GM23338 (cell line): ENCODE results near the gene RELL1.

Source experiments
- CREB1 ChIP-seq: fragments of 250-450 bp; sonication (Bioruptor Pico); IDR thresholded peaks from 2 replicates; pipeline ENCODE4 v1.5.0; 2020; ENCODE audit warnings: low read depth, mild to moderate bottlenecking, moderate library complexity
- EZH2 ChIP-seq: fragments of 200-600 bp; sonication (generic); IDR thresholded peaks from one replicate; pipeline ENCODE4 v1.8.0; 2017; ENCODE audit warnings: antibody characterized with exemption, mild to moderate bottlenecking, low read depth; ENCODE audit not compliant: unreplicated experiment
- EZH2phosphoT487 ChIP-seq: fragments of 200-600 bp; sonication (generic); IDR thresholded peaks from one replicate; pipeline ENCODE4 v1.8.1; 2018; ENCODE audit warnings: antibody characterized with exemption; ENCODE audit not compliant: unreplicated experiment
- JUNB ChIP-seq: IDR thresholded peaks from one replicate; pipeline ENCODE4 v1.6.1; 2016; ENCODE audit warnings: antibody characterized with exemption; ENCODE audit not compliant: unreplicated experiment
- POLR2AphosphoS5 ChIP-seq: IDR thresholded peaks from 2 replicates; pipeline ENCODE4 v1.6.1; 2016; ENCODE audit warnings: antibody characterized with exemption, low read depth
- STAT1 ChIP-seq: IDR thresholded peaks from one replicate; pipeline ENCODE4 v1.6.1; 2016; ENCODE audit warnings: antibody characterized with exemption; ENCODE audit not compliant: unreplicated experiment
- ZNF114 ChIP-seq: fragments of 250-450 bp; sonication (Bioruptor Pico); IDR thresholded peaks from 2 replicates; pipeline ENCODE4 v1.5.0; 2020; ENCODE audit warnings: mild to moderate bottlenecking, moderate library complexity
- TF ChIP-seq, protein P1 (sequence below), 2 experiments: fragments of 200-600 bp in 1 of 2; sonication (generic) in 1 of 2; conservative IDR thresholded peaks; 2 replicates each; pipeline versions ENCODE4 v1.5.1 to v1.6.1; 2016 to 2017; ENCODE audit warnings: antibody characterized with exemption in 2 of 2, low read depth in 2 of 2, mild to moderate bottlenecking in 2 of 2, moderate library complexity in 1 of 2
- TF ChIP-seq, protein P2 (sequence below): IDR thresholded peaks from one replicate; pipeline ENCODE4 v1.6.1; 2018; ENCODE audit warnings: antibody characterized with exemption; ENCODE audit not compliant: unreplicated experiment
- TF ChIP-seq, protein P3 (sequence below): IDR thresholded peaks from 2 replicates; pipeline ENCODE4 v1.6.1; 2016; ENCODE audit warnings: antibody characterized with exemption
- TF ChIP-seq, protein P4 (sequence below): fragments of 250-450 bp; sonication (Bioruptor Pico); IDR thresholded peaks from 2 replicates; pipeline ENCODE4 v1.5.0; 2020; ENCODE audit warnings: mild to moderate bottlenecking, moderate library complexity

DNA sequence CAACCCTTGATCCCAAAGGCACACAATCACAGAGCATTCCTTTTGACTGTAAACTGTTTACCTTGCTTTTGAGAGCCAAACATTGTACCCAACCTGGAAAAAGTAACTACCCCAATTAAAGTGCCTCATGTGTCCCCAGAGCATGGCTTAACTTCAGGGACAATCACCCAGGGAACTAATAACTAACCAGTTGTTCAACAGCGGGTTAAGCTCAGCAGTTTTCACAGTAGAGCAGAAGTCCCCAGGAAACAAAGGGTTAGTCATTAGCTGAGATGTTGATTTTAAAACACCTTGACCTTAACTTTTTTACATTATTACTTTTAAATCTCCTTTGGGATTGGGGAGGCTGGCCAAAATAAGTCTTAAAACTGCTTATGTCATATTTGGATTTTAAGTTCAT lies 94.8 kb downstream of the RELL1 start:
- TF ChIP-seq EZH2 (no peak), JUNB (no peak), POLR2AphosphoS5 (no peak), ZNF114 (no peak), EZH2phosphoT487 (no peak), CREB1 (CRISPR knock-in tag) (no peak), STAT1 (no peak)
- TF ChIP-seq, protein P1, sequence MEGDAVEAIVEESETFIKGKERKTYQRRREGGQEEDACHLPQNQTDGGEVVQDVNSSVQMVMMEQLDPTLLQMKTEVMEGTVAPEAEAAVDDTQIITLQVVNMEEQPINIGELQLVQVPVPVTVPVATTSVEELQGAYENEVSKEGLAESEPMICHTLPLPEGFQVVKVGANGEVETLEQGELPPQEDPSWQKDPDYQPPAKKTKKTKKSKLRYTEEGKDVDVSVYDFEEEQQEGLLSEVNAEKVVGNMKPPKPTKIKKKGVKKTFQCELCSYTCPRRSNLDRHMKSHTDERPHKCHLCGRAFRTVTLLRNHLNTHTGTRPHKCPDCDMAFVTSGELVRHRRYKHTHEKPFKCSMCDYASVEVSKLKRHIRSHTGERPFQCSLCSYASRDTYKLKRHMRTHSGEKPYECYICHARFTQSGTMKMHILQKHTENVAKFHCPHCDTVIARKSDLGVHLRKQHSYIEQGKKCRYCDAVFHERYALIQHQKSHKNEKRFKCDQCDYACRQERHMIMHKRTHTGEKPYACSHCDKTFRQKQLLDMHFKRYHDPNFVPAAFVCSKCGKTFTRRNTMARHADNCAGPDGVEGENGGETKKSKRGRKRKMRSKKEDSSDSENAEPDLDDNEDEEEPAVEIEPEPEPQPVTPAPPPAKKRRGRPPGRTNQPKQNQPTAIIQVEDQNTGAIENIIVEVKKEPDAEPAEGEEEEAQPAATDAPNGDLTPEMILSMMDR (conservative IDR thresholded peaks at IDR 0.05; ENCODE audit: low read depth in 2 of 2): no peak
- TF ChIP-seq, protein P2, sequence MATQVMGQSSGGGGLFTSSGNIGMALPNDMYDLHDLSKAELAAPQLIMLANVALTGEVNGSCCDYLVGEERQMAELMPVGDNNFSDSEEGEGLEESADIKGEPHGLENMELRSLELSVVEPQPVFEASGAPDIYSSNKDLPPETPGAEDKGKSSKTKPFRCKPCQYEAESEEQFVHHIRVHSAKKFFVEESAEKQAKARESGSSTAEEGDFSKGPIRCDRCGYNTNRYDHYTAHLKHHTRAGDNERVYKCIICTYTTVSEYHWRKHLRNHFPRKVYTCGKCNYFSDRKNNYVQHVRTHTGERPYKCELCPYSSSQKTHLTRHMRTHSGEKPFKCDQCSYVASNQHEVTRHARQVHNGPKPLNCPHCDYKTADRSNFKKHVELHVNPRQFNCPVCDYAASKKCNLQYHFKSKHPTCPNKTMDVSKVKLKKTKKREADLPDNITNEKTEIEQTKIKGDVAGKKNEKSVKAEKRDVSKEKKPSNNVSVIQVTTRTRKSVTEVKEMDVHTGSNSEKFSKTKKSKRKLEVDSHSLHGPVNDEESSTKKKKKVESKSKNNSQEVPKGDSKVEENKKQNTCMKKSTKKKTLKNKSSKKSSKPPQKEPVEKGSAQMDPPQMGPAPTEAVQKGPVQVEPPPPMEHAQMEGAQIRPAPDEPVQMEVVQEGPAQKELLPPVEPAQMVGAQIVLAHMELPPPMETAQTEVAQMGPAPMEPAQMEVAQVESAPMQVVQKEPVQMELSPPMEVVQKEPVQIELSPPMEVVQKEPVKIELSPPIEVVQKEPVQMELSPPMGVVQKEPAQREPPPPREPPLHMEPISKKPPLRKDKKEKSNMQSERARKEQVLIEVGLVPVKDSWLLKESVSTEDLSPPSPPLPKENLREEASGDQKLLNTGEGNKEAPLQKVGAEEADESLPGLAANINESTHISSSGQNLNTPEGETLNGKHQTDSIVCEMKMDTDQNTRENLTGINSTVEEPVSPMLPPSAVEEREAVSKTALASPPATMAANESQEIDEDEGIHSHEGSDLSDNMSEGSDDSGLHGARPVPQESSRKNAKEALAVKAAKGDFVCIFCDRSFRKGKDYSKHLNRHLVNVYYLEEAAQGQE: no peak
- TF ChIP-seq, protein P3, sequence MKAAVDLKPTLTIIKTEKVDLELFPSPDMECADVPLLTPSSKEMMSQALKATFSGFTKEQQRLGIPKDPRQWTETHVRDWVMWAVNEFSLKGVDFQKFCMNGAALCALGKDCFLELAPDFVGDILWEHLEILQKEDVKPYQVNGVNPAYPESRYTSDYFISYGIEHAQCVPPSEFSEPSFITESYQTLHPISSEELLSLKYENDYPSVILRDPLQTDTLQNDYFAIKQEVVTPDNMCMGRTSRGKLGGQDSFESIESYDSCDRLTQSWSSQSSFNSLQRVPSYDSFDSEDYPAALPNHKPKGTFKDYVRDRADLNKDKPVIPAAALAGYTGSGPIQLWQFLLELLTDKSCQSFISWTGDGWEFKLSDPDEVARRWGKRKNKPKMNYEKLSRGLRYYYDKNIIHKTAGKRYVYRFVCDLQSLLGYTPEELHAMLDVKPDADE: no peak
- TF ChIP-seq, protein P4, sequence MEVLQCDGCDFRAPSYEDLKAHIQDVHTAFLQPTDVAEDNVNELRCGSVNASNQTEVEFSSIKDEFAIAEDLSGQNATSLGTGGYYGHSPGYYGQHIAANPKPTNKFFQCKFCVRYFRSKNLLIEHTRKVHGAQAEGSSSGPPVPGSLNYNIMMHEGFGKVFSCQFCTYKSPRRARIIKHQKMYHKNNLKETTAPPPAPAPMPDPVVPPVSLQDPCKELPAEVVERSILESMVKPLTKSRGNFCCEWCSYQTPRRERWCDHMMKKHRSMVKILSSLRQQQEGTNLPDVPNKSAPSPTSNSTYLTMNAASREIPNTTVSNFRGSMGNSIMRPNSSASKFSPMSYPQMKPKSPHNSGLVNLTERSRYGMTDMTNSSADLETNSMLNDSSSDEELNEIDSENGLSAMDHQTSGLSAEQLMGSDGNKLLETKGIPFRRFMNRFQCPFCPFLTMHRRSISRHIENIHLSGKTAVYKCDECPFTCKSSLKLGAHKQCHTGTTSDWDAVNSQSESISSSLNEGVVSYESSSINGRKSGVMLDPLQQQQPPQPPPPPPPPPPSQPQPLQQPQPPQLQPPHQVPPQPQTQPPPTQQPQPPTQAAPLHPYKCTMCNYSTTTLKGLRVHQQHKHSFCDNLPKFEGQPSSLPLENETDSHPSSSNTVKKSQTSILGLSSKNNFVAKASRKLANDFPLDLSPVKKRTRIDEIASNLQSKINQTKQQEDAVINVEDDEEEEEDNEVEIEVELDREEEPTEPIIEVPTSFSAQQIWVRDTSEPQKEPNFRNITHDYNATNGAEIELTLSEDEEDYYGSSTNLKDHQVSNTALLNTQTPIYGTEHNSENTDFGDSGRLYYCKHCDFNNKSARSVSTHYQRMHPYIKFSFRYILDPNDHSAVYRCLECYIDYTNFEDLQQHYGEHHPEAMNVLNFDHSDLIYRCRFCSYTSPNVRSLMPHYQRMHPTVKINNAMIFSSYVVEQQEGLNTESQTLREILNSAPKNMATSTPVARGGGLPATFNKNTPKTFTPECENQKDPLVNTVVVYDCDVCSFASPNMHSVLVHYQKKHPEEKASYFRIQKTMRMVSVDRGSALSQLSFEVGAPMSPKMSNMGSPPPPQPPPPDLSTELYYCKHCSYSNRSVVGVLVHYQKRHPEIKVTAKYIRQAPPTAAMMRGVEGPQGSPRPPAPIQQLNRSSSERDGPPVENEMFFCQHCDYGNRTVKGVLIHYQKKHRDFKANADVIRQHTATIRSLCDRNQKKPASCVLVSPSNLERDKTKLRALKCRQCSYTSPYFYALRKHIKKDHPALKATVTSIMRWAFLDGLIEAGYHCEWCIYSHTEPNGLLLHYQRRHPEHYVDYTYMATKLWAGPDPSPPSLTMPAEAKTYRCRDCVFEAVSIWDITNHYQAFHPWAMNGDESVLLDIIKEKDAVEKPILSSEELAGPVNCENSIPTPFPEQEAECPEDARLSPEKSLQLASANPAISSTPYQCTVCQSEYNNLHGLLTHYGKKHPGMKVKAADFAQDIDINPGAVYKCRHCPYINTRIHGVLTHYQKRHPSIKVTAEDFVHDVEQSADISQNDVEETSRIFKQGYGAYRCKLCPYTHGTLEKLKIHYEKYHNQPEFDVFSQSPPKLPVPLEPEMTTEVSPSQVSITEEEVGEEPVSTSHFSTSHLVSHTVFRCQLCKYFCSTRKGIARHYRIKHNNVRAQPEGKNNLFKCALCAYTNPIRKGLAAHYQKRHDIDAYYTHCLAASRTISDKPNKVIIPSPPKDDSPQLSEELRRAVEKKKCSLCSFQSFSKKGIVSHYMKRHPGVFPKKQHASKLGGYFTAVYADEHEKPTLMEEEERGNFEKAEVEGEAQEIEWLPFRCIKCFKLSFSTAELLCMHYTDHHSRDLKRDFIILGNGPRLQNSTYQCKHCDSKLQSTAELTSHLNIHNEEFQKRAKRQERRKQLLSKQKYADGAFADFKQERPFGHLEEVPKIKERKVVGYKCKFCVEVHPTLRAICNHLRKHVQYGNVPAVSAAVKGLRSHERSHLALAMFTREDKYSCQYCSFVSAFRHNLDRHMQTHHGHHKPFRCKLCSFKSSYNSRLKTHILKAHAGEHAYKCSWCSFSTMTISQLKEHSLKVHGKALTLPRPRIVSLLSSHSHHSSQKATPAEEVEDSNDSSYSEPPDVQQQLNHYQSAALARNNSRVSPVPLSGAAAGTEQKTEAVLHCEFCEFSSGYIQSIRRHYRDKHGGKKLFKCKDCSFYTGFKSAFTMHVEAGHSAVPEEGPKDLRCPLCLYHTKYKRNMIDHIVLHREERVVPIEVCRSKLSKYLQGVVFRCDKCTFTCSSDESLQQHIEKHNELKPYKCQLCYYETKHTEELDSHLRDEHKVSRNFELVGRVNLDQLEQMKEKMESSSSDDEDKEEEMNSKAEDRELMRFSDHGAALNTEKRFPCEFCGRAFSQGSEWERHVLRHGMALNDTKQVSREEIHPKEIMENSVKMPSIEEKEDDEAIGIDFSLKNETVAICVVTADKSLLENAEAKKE: no peak
